WTC11 (cell line): Measurements from ENCODE around the gene RFK. TPM values are rescaled to one million over a fixed set of nuclear protein-coding genes. Genes with fewer than 3 reads are reported as not detected.

Source experiments
- ATAC-seq: fragments of 200-7000 bp; cut with Tn5 transposase; 2 replicates; pipeline ENCODE4 v1.10.0; 2021; ENCODE audit warnings: mild to moderate bottlenecking, moderate library complexity
- CTCF ChIA-PET: fragments of 300-600 bp; sonication (Branson Sonifier 250); formaldehyde crosslinking; loops from one replicate; lab custom pipeline; 2021; ENCODE audit warnings: antibody characterized with exemption; lab: Charles Lee
- POLR2A ChIA-PET: fragments of 350-600 bp; sonication (Branson Sonifier 250); formaldehyde crosslinking; loops from one replicate; lab custom pipeline; 2021; ENCODE audit warnings: antibody characterized with exemption; lab: Charles Lee
- DNase-seq: peaks from one replicate; pipeline ENCODE4 v3.0.0; 2021; ENCODE audit warnings: low spot score
- H3K27ac Mint-ChIP-seq: 2 replicates; pipeline ENCODE4 v1.8.0; 2021; ENCODE audit warnings: mixed read lengths
- H3K27me3 Mint-ChIP-seq: 2 replicates; pipeline ENCODE4 v1.8.0; 2021; ENCODE audit warnings: low read depth, mild to moderate bottlenecking, moderate library complexity, mixed read lengths
- H3K36me3 Mint-ChIP-seq: 2 replicates; pipeline ENCODE4 v1.8.0; 2021; ENCODE audit warnings: mixed read lengths
- H3K4me1 Mint-ChIP-seq: 2 replicates; pipeline ENCODE4 v1.8.0; 2022; ENCODE audit warnings: mixed read lengths
- H3K4me3 Mint-ChIP-seq: 2 replicates; pipeline ENCODE4 v1.8.0; 2021; ENCODE audit warnings: mild to moderate bottlenecking, moderate library complexity, mixed read lengths
- H3K9me3 Mint-ChIP-seq: 2 replicates; pipeline ENCODE4 v1.8.0; 2021; ENCODE audit warnings: mixed read lengths
- E2F4 ChIP-seq: sonication (generic); formaldehyde crosslinking; IDR thresholded peaks from 2 replicates; pipeline ENCODE4 v1.8.1; 2022; ENCODE audit warnings: low read depth, mild to moderate bottlenecking, moderate library complexity, missing genetic modification reagents, borderline replicate concordance
- ETV6 ChIP-seq: sonication (generic); formaldehyde crosslinking; IDR thresholded peaks from 2 replicates; pipeline ENCODE4 v1.8.1; 2022; ENCODE audit warnings: mild to moderate bottlenecking, missing genetic modification reagents
- FOXP4 ChIP-seq: sonication (generic); formaldehyde crosslinking; IDR thresholded peaks from 2 replicates; pipeline ENCODE4 v1.8.0; 2022; ENCODE audit warnings: mild to moderate bottlenecking, missing genetic modification reagents
- GRHL2 ChIP-seq: fragments of 250-450 bp; sonication (Bioruptor Pico); IDR thresholded peaks from 2 replicates; pipeline ENCODE4 v1.8.0; 2022; ENCODE audit warnings: mild to moderate bottlenecking, moderate library complexity; ENCODE audit not compliant: insufficient replicate concordance, severe bottlenecking
- IRF2 ChIP-seq: sonication (generic); formaldehyde crosslinking; IDR thresholded peaks from 2 replicates; pipeline ENCODE4 v1.8.0; 2022; ENCODE audit warnings: low read depth, missing genetic modification reagents, borderline replicate concordance
- MLX ChIP-seq: sonication (generic); formaldehyde crosslinking; IDR thresholded peaks from 2 replicates; pipeline ENCODE4 v1.8.1; 2023; ENCODE audit warnings: mild to moderate bottlenecking, missing genetic modification reagents, moderate library complexity
- NR2C2 ChIP-seq: sonication (generic); formaldehyde crosslinking; IDR thresholded peaks from 2 replicates; pipeline ENCODE4 v1.8.0; 2022; ENCODE audit warnings: mild to moderate bottlenecking, missing genetic modification reagents
- RELA ChIP-seq: sonication (generic); formaldehyde crosslinking; IDR thresholded peaks from 2 replicates; pipeline ENCODE4 v1.8.1; 2022; ENCODE audit warnings: missing genetic modification reagents, mild to moderate bottlenecking, borderline replicate concordance
- SMAD4 ChIP-seq: sonication (generic); formaldehyde crosslinking; IDR thresholded peaks from 2 replicates; pipeline ENCODE4 v1.8.0; 2022; ENCODE audit warnings: mild to moderate bottlenecking, missing genetic modification reagents
- USF2 ChIP-seq: sonication (generic); formaldehyde crosslinking; IDR thresholded peaks from 2 replicates; pipeline ENCODE4 v1.8.1; 2023; ENCODE audit warnings: mild to moderate bottlenecking, missing genetic modification reagents, moderate library complexity
- ZMAT4 ChIP-seq: fragments of 250-450 bp; sonication (Bioruptor Pico); IDR thresholded peaks from 2 replicates; pipeline ENCODE4 v1.9.0; 2021; ENCODE audit warnings: mild to moderate bottlenecking
- ZNF121 ChIP-seq: sonication (generic); formaldehyde crosslinking; IDR thresholded peaks from 2 replicates; pipeline ENCODE4 v1.8.0; 2023; ENCODE audit warnings: missing genetic modification reagents
- ZNF138 ChIP-seq: sonication (generic); formaldehyde crosslinking; conservative IDR thresholded peaks from 2 replicates; pipeline ENCODE4 v1.8.1; 2022; ENCODE audit warnings: mild to moderate bottlenecking, moderate library complexity, missing genetic modification reagents
- ZNF219 ChIP-seq: sonication (generic); formaldehyde crosslinking; IDR thresholded peaks from 2 replicates; pipeline ENCODE4 v1.8.0; 2023; ENCODE audit warnings: missing genetic modification reagents, mild to moderate bottlenecking, borderline replicate concordance
- ZNF263 ChIP-seq: sonication (generic); formaldehyde crosslinking; IDR thresholded peaks from 2 replicates; pipeline ENCODE4 v1.8.1; 2022; ENCODE audit warnings: low read depth, mild to moderate bottlenecking, moderate library complexity, missing genetic modification reagents
- ZNF317 ChIP-seq: sonication (generic); formaldehyde crosslinking; IDR thresholded peaks from 2 replicates; pipeline ENCODE4 v1.8.1; 2023; ENCODE audit warnings: low read depth, mild to moderate bottlenecking, moderate library complexity, missing genetic modification reagents, borderline replicate concordance
- total RNA-seq: library from RNA; stranded (reverse); gene quantifications from 3 replicates; pipeline ENCODE4 v1.2.3, GENCODE V29; 2021
- TF ChIP-seq, protein P1 (sequence below): sonication (generic); formaldehyde crosslinking; IDR thresholded peaks from 2 replicates; pipeline ENCODE4 v1.8.1; 2023; ENCODE audit warnings: mild to moderate bottlenecking, moderate library complexity, missing genetic modification reagents
- TF ChIP-seq, protein P2 (sequence below): sonication (generic); formaldehyde crosslinking; IDR thresholded peaks from 2 replicates; pipeline ENCODE4 v1.8.0; 2022; ENCODE audit warnings: mild to moderate bottlenecking, missing genetic modification reagents
- TF ChIP-seq, protein P3 (sequence below): sonication (generic); formaldehyde crosslinking; IDR thresholded peaks from 2 replicates; pipeline ENCODE4 v1.8.1; 2022; ENCODE audit warnings: low read depth, missing genetic modification reagents, borderline replicate concordance
- TF ChIP-seq, protein P4 (sequence below): sonication (generic); formaldehyde crosslinking; IDR thresholded peaks from 2 replicates; pipeline ENCODE4 v1.8.1; 2022; ENCODE audit warnings: missing genetic modification reagents, borderline replicate concordance

The RFK gene
- total RNA-seq, 1 experiment from 2014 or later, result 14.9 TPM

GRCh38 chr9:76441551-76442322 is 47.5 kb upstream of the RFK start:
- no peaks in the 10 kb centered on the region; the same call in 1 of the 2 replicates for H3K27me3 Mint-ChIP-seq
- no peak for TF ChIP-seq ZMAT4 (CRISPR knock-in tag)
- TF ChIP-seq E2F4, result no peak
- no peak for TF ChIP-seq ZNF263
- no peak for TF ChIP-seq ETV6 (CRISPR knock-in tag)
- peaks cover 17% of the 10 kb centered on the region for H3K36me3 Mint-ChIP-seq
- CTCF ChIA-PET, result interaction anchor here (1.6 kb wide), 1 partner anchor 22 kb away, joined by 4 read pairs; no protein-coding TSS in a partner anchor
- POLR2A ChIA-PET, result no interaction called here
- no peak overlapping the region for H3K4me3 Mint-ChIP-seq
- no peak for ATAC-seq
- H3K27ac Mint-ChIP-seq, result no peak overlapping the region
- no peak for DNase-seq
- peaks cover 29% of the 10 kb centered on the region for H3K9me3 Mint-ChIP-seq
- H3K4me1 Mint-ChIP-seq, result no peaks in the 10 kb centered on the region

GRCh38 chr9:76438841-76439588 is 44.8 kb upstream of the RFK start:
- Mint-ChIP-seq H3K36me3 (peaks cover 17% of the 10 kb centered on the region), H3K4me1 (no peaks in the 10 kb centered on the region), H3K27me3 (no peaks in the 10 kb centered on the region; the same call in 1 of the 2 replicates), H3K4me3 (no peak overlapping the region), H3K27ac (no peak overlapping the region), H3K9me3 (peaks cover 37% of the 10 kb centered on the region)
- ChIA-PET POLR2A (interaction anchor here (0.6 kb wide), 1 partner anchor 212 kb away, joined by 3 read pairs; no protein-coding TSS in a partner anchor), CTCF (no interaction called here)
- no peak for DNase-seq
- no peak for ATAC-seq
- no peak for TF ChIP-seq FOXP4
- TF ChIP-seq RELA (CRISPR knock-in tag), result no peak
- TF ChIP-seq USF2 (CRISPR knock-in tag), result no peak
- TF ChIP-seq ZNF219, result no peak
- TF ChIP-seq, protein P1, sequence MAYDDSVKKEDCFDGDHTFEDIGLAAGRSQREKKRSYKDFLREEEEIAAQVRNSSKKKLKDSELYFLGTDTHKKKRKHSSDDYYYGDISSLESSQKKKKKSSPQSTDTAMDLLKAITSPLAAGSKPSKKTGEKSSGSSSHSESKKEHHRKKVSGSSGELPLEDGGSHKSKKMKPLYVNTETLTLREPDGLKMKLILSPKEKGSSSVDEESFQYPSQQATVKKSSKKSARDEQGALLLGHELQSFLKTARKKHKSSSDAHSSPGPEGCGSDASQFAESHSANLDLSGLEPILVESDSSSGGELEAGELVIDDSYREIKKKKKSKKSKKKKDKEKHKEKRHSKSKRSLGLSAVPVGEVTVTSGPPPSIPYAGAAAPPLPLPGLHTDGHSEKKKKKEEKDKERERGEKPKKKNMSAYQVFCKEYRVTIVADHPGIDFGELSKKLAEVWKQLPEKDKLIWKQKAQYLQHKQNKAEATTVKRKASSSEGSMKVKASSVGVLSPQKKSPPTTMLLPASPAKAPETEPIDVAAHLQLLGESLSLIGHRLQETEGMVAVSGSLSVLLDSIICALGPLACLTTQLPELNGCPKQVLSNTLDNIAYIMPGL (CRISPR knock-in tag), result no peak
- no peak for TF ChIP-seq NR2C2 (CRISPR knock-in tag)
- TF ChIP-seq, protein P2, sequence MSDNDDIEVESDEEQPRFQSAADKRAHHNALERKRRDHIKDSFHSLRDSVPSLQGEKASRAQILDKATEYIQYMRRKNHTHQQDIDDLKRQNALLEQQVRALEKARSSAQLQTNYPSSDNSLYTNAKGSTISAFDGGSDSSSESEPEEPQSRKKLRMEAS, result no peak
- TF ChIP-seq, protein P3, sequence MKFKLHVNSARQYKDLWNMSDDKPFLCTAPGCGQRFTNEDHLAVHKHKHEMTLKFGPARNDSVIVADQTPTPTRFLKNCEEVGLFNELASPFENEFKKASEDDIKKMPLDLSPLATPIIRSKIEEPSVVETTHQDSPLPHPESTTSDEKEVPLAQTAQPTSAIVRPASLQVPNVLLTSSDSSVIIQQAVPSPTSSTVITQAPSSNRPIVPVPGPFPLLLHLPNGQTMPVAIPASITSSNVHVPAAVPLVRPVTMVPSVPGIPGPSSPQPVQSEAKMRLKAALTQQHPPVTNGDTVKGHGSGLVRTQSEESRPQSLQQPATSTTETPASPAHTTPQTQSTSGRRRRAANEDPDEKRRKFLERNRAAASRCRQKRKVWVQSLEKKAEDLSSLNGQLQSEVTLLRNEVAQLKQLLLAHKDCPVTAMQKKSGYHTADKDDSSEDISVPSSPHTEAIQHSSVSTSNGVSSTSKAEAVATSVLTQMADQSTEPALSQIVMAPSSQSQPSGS (CRISPR knock-in tag), result no peak
- no peak for TF ChIP-seq SMAD4
- TF ChIP-seq ZNF317 (CRISPR knock-in tag), result no peak
- no peak for TF ChIP-seq MLX (CRISPR knock-in tag)
- no peak for TF ChIP-seq GRHL2 (CRISPR knock-in tag)
- TF ChIP-seq ZNF121, result no peak
- no peak for TF ChIP-seq IRF2 (CRISPR knock-in tag)
- TF ChIP-seq, protein P4, sequence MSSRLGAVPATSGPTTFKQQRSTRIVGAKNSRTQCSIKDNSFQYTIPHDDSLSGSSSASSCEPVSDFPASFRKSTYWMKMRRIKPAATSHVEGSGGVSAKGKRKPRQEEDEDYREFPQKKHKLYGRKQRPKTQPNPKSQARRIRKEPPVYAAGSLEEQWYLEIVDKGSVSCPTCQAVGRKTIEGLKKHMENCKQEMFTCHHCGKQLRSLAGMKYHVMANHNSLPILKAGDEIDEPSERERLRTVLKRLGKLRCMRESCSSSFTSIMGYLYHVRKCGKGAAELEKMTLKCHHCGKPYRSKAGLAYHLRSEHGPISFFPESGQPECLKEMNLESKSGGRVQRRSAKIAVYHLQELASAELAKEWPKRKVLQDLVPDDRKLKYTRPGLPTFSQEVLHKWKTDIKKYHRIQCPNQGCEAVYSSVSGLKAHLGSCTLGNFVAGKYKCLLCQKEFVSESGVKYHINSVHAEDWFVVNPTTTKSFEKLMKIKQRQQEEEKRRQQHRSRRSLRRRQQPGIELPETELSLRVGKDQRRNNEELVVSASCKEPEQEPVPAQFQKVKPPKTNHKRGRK (CRISPR knock-in tag), result no peak
- TF ChIP-seq ETV6 (CRISPR knock-in tag), result no peak
- no peak for TF ChIP-seq ZNF138
